Esophagus squamous epithelium (tissue), 5 donors: ENCODE data around the gene CACNA2D2. TPM values are rescaled to one million over a fixed set of nuclear protein-coding genes. Genes with fewer than 3 reads are reported as not detected.
A peak's percentile ranks its signal among the peaks of the same experiment; 100 is the strongest.

Experiments
- DNase-seq: peaks from one replicate; lab custom pipeline; 2025; lab: John Stamatoyannopoulos, UW
- H3K27ac ChIP-seq, 4 donors: fragments of 200-600 bp; sonication (generic); one replicate each; pipeline ENCODE4 v1.5.1; 2016 to 2019; ENCODE audit warnings: mild to moderate bottlenecking in 1 of 4
- H3K27me3 ChIP-seq, 4 donors: fragments of 200-600 bp; sonication (generic); 1 replicate in 3 of 4; 2 replicates in 1 of 4; pipeline versions ENCODE4 v1.5.1 to v1.6.0; 2017 to 2021; ENCODE audit warnings: antibody characterized with exemption in 1 of 4
- H3K36me3 ChIP-seq, 3 donors: fragments of 200-600 bp; sonication (generic); one replicate each; pipeline ENCODE4 v1.5.1; 2016 to 2019
- H3K4me1 ChIP-seq, 3 donors: fragments of 200-600 bp; sonication (generic); one replicate each; pipeline ENCODE4 v1.5.1; 2017 to 2019
- H3K4me3 ChIP-seq, 4 donors: fragments of 200-600 bp; sonication (generic); 1 replicate in 3 of 4; 2 replicates in 1 of 4; pipeline ENCODE4 v1.5.1; 2016 to 2019; ENCODE audit warnings: mild to moderate bottlenecking in 2 of 4, moderate library complexity in 1 of 4
- H3K9me3 ChIP-seq, 3 donors: fragments of 200-600 bp; sonication (generic); one replicate each; pipeline ENCODE4 v1.5.1; 2016 to 2019
- POLR2A ChIP-seq, 4 donors: fragments of 450-650 bp; IDR thresholded peaks; one replicate each; pipeline ENCODE4 v1.6.1; 2017; ENCODE audit warnings: antibody characterized with exemption in 4 of 4, mild to moderate bottlenecking in 4 of 4, moderate library complexity in 3 of 4
- WGBS, 2 donors: methylation state at CpG; one replicate each; pipeline ENCODE4 v1.1.5; 2018; 5-methylcytosine and 5-hydroxymethylcytosine counted together
- intact Hi-C: fragments of 100-400 bp; cut with DNase I; formaldehyde crosslinking; loops from one replicate; pipeline ENCODE4 v1.15.0; 2022
- total RNA-seq, 4 donors: library from RNA; depleted of rRNA; stranded (reverse); fragments of >200 nt; gene quantifications; one replicate each; pipeline ENCODE4 v1.1.0, GENCODE V29; 2016
- TF ChIP-seq, protein P1 (sequence below), 6 experiments: fragments of 450-650 bp in 4 of 6; fragments of 200-600 bp in 2 of 6; sonication (generic) in 2 of 6; IDR thresholded peaks; one replicate each; pipeline ENCODE4 v1.5.1; 2016 to 2019; ENCODE audit warnings: antibody characterized with exemption in 6 of 6, mild to moderate bottlenecking in 4 of 6, moderate library complexity in 4 of 6
- donor health status: DM: yes; HTN: yes; CAD: no.

CACNA2D2 gene
- total RNA-seq, 4 donors from 2014 or later, result 0.18 to 0.57 (median 0.35) TPM; not detected in 1

DNA sequence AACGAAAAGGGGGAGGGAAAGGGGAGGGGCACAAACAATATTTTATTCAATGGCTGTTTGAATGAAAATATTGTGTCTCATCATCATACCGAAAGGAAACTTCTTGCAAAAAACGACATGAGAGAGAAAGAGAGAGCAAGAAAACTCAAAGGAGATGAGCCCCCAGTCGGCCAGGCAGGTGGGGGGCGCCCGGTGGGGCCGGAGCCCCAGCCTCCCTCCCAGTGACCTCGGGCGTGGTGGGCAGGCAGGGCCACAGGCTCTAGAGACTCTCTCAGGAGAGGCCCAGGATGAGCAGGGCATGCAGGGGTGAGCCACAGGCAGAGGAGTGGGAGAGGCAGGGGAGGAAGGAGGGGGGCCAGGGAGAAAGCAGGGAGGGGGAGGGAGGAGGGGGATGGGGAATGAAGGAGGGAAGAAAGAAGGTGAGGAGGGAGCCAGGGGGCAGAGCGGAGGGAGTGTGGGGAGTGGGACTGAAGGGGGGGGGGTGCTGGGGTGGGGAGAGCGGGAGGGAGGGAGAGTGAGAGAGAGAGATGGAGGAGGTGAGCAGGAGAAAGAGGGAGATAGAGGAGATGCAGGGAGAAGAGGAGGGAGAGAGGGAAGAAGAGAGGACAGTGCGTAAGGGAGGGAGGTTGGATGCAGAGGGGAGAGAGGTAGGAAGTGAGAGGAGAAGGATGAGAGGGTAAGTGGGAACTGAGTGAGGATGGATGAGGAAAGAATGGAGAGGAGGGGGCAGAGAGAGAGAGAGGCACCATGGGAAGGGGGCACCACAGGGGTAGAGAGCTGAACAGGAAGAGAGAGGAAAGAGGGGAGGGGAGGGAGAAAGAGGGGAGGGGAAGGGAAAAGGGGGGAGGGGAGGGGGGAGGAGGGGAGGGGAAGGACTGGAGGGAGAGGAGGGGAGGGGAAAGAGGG is 130.0 kb downstream of the CACNA2D2 start:
- 42 to 50% methylated on average over 12 of the region's 12 CpGs for WGBS, 2 donors
- no peak for TF ChIP-seq POLR2A (IDR thresholded peaks at IDR 0.05)
- TF ChIP-seq, protein P1, sequence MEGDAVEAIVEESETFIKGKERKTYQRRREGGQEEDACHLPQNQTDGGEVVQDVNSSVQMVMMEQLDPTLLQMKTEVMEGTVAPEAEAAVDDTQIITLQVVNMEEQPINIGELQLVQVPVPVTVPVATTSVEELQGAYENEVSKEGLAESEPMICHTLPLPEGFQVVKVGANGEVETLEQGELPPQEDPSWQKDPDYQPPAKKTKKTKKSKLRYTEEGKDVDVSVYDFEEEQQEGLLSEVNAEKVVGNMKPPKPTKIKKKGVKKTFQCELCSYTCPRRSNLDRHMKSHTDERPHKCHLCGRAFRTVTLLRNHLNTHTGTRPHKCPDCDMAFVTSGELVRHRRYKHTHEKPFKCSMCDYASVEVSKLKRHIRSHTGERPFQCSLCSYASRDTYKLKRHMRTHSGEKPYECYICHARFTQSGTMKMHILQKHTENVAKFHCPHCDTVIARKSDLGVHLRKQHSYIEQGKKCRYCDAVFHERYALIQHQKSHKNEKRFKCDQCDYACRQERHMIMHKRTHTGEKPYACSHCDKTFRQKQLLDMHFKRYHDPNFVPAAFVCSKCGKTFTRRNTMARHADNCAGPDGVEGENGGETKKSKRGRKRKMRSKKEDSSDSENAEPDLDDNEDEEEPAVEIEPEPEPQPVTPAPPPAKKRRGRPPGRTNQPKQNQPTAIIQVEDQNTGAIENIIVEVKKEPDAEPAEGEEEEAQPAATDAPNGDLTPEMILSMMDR (IDR thresholded peaks at IDR 0.05), result no peak
- Histone ChIP-seq H3K27me3 (peaks cover 0 to 13% (median 0%) of the 10 kb centered on the region in 4 donors), H3K9me3 (no peaks in the 10 kb centered on the region), H3K27ac (no peak overlapping the region), H3K4me1 (no peaks in the 10 kb centered on the region), H3K36me3 (no peaks in the 10 kb centered on the region), H3K4me3 (no peak overlapping the region)
- intact Hi-C loops, result loop anchor here (10.0 kb wide), 1 partner anchor 161 kb away; no protein-coding TSS in a partner anchor
- DNase-seq, result no peak

DNA sequence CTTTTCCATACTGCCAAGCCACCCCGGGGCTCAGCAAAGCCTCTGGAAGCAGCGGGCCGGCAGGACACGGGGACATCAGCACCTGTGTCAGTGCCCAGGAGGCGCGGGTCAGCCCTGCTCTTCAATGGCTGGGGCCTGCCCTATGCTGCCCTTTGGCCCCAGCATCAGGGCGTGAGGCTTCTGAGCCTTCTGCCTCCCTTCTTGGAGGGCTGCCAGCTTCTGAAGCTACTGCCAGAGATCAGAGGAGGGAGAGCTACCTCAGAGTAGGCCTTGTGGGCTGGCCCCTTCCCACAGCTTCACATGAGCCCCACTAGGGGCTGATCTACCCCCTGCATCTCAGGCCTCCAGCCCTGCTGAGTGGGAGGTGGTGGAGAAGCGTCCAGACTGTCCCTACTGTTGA is 131.1 kb downstream of the CACNA2D2 start:
- TF ChIP-seq, protein P1 (IDR thresholded peaks at IDR 0.05), result no peak
- TF ChIP-seq POLR2A (IDR thresholded peaks at IDR 0.05), result no peak
- Histone ChIP-seq H3K27ac (no peak overlapping the region), H3K9me3 (no peaks in the 10 kb centered on the region), H3K4me3 (no peak overlapping the region), H3K36me3 (no peaks in the 10 kb centered on the region), H3K27me3 (peaks cover 0 to 13% (median 0%) of the 10 kb centered on the region in 4 donors), H3K4me1 (no peaks in the 10 kb centered on the region)
- intact Hi-C loops, result loop anchor here (10.0 kb wide), 1 partner anchor 162 kb away; no protein-coding TSS in a partner anchor
- DNase-seq, result no peak
- WGBS, 2 donors, result 45% methylated on average over 6 of the region's 8 CpGs; no CpG with 5 or more reads in 1 of the 2 donors

DNA sequence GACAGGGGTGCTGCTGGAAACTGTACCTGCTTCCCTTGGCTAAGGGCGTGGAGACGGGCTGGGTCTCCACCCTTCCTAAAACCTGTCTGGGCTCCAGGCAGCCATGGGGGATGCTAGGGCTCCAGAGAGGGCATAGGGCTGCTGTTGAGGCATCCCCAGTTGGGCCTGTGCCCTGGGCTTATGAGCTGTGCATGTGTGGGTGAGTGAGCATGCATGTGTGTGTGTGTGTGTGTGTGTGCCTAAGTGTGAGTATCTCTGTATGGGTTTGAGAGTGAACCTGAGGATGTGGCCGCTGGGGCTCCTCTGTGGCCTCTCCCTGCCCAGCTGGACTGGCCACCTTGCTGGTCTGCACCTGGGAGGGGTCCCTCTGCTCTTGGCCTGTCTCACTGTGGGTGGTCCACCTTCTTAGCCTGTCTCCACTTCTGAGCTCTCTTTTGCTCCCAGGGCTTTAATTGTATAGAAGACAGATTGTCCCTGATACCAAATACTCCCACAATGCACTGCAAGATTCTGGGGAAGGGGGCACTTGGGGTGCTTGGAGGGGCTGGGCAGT is 132.2 kb downstream of the CACNA2D2 start:
- H3K36me3 ChIP-seq, result no peaks in the 10 kb centered on the region
- no peaks in the 10 kb centered on the region for H3K9me3 ChIP-seq
- TF ChIP-seq, protein P1 (IDR thresholded peaks at IDR 0.05), result no peak
- no peak for TF ChIP-seq POLR2A (IDR thresholded peaks at IDR 0.05)
- intact Hi-C loops, result loop anchor here (10.0 kb wide), 1 partner anchor 164 kb away; no protein-coding TSS in a partner anchor
- peaks cover 0 to 13% (median 0%) of the 10 kb centered on the region in 4 donors for H3K27me3 ChIP-seq
- no peak overlapping the region for H3K27ac ChIP-seq
- no peak overlapping the region for H3K4me3 ChIP-seq
- peaks cover 0 to 2% (median 0%) of the 10 kb centered on the region in 3 donors for H3K4me1 ChIP-seq
- no peak for DNase-seq
- WGBS, 2 donors, result 54 to 58% methylated on average over 2 to 3 of the region's 3 CpGs

DNA sequence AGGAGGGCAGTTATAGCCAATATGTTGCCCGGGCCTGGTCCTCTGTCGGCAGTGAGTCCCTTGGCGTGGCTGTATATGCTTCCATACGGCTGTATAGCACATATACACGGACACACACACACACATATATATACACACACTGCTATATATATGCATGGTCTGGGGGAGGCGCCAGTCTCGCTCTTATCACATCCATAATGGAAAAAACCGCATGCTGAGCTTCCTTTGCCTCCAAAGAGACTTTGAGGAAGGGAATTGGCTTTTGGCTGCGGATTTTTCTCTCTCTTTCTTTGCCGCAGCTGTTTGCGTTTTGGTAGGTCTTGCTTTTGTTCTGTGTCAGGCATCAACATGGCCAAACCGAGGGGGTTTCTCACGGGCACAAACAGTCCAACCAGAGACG is 132.8 kb downstream of the CACNA2D2 start:
- DNase-seq, result no peak
- Histone ChIP-seq H3K27ac (no peak overlapping the region), H3K27me3 (peaks cover 0 to 13% (median 0%) of the 10 kb centered on the region in 4 donors), H3K9me3 (no peaks in the 10 kb centered on the region), H3K4me1 (peaks cover 0 to 8% (median 2%) of the 10 kb centered on the region in 3 donors), H3K36me3 (no peaks in the 10 kb centered on the region), H3K4me3 (no peak overlapping the region)
- TF ChIP-seq, protein P1 (IDR thresholded peaks at IDR 0.05), result peak in 1 of 6 experiments; percentile 21
- TF ChIP-seq POLR2A (IDR thresholded peaks at IDR 0.05), result no peak
- intact Hi-C loops, result loop anchor here (10.0 kb wide), 1 partner anchor 164 kb away; no protein-coding TSS in a partner anchor
- WGBS, 2 donors, result 33 to 47% methylated on average over 8 to 14 of the region's 14 CpGs
